IPS DF 4.7 (cell line): ENCODE data around the gene NPIPB5.
"Not testable (repeated sequence)": the region's sequence is repeated elsewhere in the genome, so short reads cannot be mapped to it uniquely, and the experiment has no call there.

Source experiments
- DNase-seq: peaks from one replicate; pipeline ENCODE4 v3.0.0-alpha.2; 2013; ENCODE audit warnings: low spot score; ENCODE audit errors: extremely low read depth

Gene NPIPB5

DNA sequence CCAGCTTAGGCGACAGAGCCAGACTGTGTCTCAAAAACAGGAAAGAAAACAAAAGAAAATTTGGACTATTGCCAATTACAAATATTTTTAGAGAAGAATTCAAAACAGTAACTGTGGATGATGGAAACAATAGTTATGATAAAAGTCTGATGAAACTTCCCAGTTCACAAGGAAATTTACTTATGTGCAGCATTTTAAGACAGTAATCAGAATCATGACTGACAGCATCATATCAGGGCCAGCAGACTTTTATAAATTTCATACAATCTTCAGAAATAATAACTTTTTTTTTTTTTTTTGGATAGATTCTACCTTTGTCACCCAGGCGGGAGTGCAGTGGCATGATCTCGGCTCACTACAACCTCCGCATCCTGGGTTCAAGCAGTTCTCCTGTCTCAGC, at the start of gene NPIPB5:
TSS of gene NPIPB5 (plus strand) at position 301 of the 400 bp plus-strand sequence. CDS start 2,911 bp downstream, outside the sequence.
- not testable (repeated sequence) for DNase-seq

- DNase-seq: not testable (repeated sequence)
Observed at GRCh38 chr16:22468846-22469245, 41.8 kb upstream of the NPIPB5 start.

DNA sequence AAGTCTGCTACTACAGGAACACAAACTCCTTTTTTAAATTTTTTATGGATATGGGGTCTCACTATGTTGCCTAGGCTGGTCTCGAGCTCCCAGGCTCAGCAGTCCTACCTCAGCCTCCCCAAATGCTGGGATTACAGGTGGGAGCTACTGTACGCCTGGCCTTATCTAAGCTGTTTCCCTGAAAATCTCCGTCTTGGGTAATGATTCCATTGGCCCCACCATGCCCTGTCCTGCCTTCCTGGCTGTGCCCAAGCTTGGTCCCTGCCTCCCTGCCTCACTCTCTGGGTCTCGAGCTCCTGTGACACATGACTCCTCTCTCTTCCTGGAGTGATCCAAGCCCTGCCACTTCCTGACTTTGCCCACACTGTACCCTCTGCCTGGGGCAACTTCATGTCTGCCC, 27.3 kb downstream of the NPIPB5 start:
- not testable (repeated sequence) for DNase-seq

DNA sequence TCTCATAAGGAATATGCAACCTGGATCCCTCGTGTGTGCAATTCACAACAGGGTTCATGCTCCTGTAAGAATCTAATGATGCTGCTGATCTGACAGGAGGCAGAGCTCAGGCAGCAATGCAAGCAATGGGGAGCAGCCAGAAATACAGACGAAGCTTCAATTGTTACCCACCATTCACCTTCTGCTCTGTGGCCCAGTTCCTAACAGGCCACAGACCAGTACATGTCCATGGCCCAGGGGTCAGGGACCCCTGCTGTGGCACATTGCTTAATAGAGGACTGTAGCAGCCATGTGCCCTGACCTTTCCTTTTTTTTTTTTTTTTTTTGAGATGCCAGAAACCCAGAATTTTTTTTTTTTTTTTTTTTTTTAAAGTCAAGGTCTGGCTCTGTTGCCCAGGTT, 34.1 kb downstream of the NPIPB5 start:
- not testable (repeated sequence) for DNase-seq

DNA sequence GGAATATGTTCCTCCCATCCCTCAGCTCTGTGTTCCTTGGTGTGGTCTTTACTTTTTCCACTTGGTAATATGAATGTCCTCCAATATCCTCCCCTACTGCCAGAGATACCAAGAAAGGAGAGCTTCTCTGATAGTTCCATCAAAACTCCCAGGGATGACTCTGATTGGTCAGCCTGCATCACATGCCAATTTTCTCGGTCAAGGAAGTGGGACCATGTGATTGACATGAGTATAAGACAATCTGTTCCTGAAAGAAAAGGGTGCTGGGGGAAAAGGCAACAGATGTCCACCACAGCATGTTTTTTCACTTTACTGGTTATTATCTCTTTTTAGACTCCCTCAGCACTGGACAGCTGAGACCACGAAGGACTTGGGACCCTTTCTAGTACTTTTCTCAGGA, 35.9 kb downstream of the NPIPB5 start:
- not testable (repeated sequence) for DNase-seq

DNA sequence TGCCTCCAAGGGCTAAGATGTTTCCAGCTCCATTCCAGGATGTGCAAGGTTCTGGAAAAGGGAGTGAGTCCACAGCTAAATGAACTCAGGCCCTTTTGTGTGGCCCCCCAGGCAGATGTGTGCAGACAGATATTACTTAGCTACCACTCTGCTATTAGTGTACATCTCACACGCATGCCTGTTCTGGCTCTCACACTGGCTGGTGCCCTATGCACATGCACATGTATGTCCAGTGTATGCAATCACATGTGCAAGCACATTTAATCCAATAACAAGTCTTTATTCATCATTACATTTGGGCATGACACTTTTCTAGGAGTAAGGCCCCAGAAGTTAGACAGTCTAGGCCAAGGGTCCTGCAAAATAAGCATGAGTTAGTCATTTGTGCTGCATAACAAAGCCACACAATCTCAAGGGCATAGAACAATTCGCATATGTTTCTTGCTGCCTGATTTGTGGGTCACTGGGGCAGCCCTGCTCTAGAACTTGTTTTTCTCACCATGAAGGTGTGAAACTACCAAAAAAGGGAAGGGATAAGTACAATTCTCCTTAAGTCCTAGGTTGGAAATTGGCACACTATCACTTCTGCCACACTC, 36.6 kb downstream of the NPIPB5 start:
- not testable (repeated sequence) for DNase-seq

- DNase-seq: not testable (repeated sequence)
Observed at GRCh38 chr16:22549853-22550252, 39.2 kb downstream of the NPIPB5 start.

DNA sequence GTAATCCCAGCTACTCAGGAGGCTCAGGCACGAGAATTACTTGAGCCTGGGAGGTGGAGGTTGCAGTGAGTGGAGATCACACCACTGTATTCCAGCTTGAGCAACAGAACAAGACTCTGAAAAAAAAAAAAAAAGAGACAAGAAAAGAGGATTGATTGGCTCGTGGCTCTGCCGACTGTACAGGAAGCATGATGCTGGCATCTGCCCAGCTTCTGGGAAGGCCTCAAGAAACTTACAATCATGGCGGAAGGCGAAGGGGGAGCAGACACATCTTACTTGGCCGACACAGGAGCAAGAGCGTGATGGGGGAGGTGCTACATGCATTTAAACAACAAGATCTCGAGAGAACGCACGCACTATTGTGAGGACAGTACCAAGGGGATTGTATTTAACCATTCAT, 40.5 kb downstream of the NPIPB5 start:
- DNase-seq: not testable (repeated sequence)

- not testable (repeated sequence) for DNase-seq
Observed at GRCh38 chr16:22551651-22552050, 41.0 kb downstream of the NPIPB5 start.

DNA sequence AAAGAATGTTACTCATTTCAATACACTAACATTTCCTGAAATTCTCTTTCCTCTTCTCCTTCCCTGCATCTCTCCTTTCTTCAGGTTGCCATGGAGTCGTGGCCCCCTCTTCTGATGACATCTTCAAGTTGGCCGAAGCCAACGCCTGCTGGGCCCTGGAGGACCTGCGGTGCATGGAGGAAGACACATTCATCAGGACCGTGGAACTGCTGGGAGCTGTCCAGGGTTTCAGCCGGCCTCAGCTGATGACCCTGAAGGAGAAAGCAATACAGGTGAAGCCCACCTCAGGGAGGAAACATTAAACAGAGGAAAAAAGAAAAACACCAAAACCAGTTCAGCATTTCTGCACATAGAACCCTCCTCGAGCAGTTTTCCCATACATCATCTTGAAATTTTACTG, 46.1 kb downstream of the NPIPB5 start:
- DNase-seq: not testable (repeated sequence)
